Measurements from ENCODE around the gene INPP5B. TPM values are rescaled to one million over a fixed set of nuclear protein-coding genes. Genes with fewer than 3 reads are reported as not detected.
A peak's percentile ranks its signal among the peaks of the same experiment; 100 is the strongest.

The INPP5B gene
- total RNA-seq, 1 experiment from 2014 or later: 18.8 TPM

DNA sequence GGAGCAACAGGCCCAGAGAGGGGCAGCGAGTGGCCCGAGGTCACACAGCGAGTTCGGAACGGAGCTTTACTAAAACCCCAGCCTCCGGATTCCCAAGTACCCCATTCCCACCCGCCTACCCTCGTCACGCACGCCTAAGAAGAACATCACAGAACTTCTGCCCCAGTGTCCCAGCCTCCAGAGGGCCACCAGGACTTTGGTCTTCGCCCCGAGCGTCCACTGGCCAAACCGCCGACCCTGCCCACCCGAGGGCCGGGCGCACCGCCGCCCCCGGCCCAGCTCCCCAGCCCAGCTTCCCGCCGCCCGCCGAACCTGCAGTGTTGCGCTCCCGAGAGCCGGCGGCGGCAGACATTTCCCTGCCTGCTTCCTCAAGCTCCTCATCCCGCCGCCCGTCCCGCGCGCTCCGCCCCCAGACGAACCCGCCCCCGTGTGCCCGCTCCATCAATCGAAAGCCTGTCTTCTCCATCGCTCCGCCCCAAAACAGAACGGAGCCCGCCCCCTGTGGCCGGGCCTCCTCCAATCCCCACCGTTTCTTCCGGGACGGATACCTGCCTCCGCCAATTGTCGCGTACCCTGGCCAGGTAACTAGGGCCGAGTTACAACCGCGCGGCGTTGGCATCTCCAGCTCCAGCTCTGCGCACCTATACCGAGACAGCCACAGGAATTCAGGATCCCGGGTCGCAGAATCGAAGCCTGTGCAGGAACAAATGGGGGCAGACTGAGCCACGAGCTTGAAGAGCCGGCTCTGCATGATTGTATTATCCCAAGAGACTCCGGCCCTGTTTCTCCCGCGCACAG is 15.3 kb downstream of the INPP5B start:
- Mint-ChIP-seq H3K9me3 (ENCODE audit: unreplicated experiment) (no peaks in the 10 kb centered on the region), H3K4me3 (ENCODE audit: unreplicated experiment) (peak overlapping the region; percentile 86), H3K36me3 (ENCODE audit: insufficient read depth, unreplicated experiment) (peaks cover 19% of the 10 kb centered on the region), H3K27ac (ENCODE audit: unreplicated experiment) (peak overlapping the region; percentile 74), H3K27me3 (ENCODE audit: insufficient read depth, unreplicated experiment) (no peaks in the 10 kb centered on the region), H3K4me1 (ENCODE audit: low read depth, unreplicated experiment) (no peaks in the 10 kb centered on the region)
- Histone ChIP-seq H3K4me3 (ENCODE audit: low read depth, low read length) (peak overlapping the region; percentile 70), H3K27me3 (replicated peaks; ENCODE audit: control insufficient read depth, insufficient read depth, low read length) (no peaks in the 10 kb centered on the region), H3K4me1 (no peaks in the 10 kb centered on the region; the same call in 1 of the 2 replicates), H3K9me3 (no peaks in the 10 kb centered on the region), H3K36me3 (ENCODE audit: control insufficient read depth, insufficient read depth, low read length) (no peaks in the 10 kb centered on the region)
- TF ChIP-seq, protein P1, sequence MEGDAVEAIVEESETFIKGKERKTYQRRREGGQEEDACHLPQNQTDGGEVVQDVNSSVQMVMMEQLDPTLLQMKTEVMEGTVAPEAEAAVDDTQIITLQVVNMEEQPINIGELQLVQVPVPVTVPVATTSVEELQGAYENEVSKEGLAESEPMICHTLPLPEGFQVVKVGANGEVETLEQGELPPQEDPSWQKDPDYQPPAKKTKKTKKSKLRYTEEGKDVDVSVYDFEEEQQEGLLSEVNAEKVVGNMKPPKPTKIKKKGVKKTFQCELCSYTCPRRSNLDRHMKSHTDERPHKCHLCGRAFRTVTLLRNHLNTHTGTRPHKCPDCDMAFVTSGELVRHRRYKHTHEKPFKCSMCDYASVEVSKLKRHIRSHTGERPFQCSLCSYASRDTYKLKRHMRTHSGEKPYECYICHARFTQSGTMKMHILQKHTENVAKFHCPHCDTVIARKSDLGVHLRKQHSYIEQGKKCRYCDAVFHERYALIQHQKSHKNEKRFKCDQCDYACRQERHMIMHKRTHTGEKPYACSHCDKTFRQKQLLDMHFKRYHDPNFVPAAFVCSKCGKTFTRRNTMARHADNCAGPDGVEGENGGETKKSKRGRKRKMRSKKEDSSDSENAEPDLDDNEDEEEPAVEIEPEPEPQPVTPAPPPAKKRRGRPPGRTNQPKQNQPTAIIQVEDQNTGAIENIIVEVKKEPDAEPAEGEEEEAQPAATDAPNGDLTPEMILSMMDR (IDR thresholded peaks at IDR 0.05; ENCODE audit: insufficient read depth in 1 of 2, low read depth in 1 of 2, low read length in 1 of 2, severe bottlenecking in 1 of 2, unreplicated experiment in 1 of 2): no peak
- BruUV-seq (replicated peaks): no TSS peak
- peak; percentile 95 to 96 for DNase-seq
- CTCF ChIA-PET: interaction anchor here (0.6 to 1.0 kb wide), 3 partner anchors 8 to 1836 kb away, joined by 3 to 4 read pairs (median 3); partner anchors contain the start of gene MTF1
- intact Hi-C loops (cut with micrococcal nuclease; ENCODE audit: unreplicated experiment): no loop called here
- POLR2A ChIA-PET: interaction anchor here (0.6 to 1.0 kb wide), 2 partner anchors 24 to 72 kb away, joined by 4 read pairs; partner anchors contain the start of gene MTF1

DNA sequence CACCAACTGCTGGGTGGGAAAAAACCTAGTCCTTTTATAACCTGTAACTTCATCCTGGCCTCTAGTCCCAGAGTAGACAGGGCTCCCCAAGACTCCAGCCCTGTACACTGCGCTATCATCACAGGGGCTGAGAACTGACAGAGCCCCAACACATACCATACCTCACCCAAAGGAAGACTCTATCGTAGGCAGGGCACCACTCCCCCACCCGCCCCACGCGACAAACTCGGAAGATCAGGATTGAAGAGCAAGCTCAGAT is 15.8 kb downstream of the INPP5B start:
- H3K9me3 Mint-ChIP-seq (ENCODE audit: unreplicated experiment): no peaks in the 10 kb centered on the region
- Histone ChIP-seq H3K4me3 (ENCODE audit: low read depth, low read length) (peak overlapping the region; percentile 70), H3K9me3 (no peaks in the 10 kb centered on the region), H3K36me3 (ENCODE audit: control insufficient read depth, insufficient read depth, low read length) (no peaks in the 10 kb centered on the region), H3K4me1 (no peaks in the 10 kb centered on the region; the same call in 1 of the 2 replicates), H3K27me3 (replicated peaks; ENCODE audit: control insufficient read depth, insufficient read depth, low read length) (no peaks in the 10 kb centered on the region)
- H3K27me3 Mint-ChIP-seq (ENCODE audit: insufficient read depth, unreplicated experiment): no peaks in the 10 kb centered on the region
- ChIA-PET CTCF (interaction anchor here (1.0 kb wide), 1 partner anchor 71 kb away, joined by 3 read pairs; the partner anchor contains the start of gene MTF1), POLR2A (interaction anchor here (1.0 kb wide), 1 partner anchor 71 kb away, joined by 4 read pairs; the partner anchor contains the start of gene MTF1)
- TF ChIP-seq, protein P1 (IDR thresholded peaks at IDR 0.05; ENCODE audit: insufficient read depth in 1 of 2, low read depth in 1 of 2, low read length in 1 of 2, severe bottlenecking in 1 of 2, unreplicated experiment in 1 of 2): no peak
- no peaks in the 10 kb centered on the region for H3K4me1 Mint-ChIP-seq (ENCODE audit: low read depth, unreplicated experiment)
- intact Hi-C loops (cut with micrococcal nuclease; ENCODE audit: unreplicated experiment): no loop called here
- TSS peak; percentile 69 for BruUV-seq (replicated peaks)
- DNase-seq: no peak
- peak overlapping the region; percentile 74 for H3K27ac Mint-ChIP-seq (ENCODE audit: unreplicated experiment)
- H3K36me3 Mint-ChIP-seq (ENCODE audit: insufficient read depth, unreplicated experiment): peaks cover 19% of the 10 kb centered on the region
- peak overlapping the region; percentile 86 for H3K4me3 Mint-ChIP-seq (ENCODE audit: unreplicated experiment)

DNA sequence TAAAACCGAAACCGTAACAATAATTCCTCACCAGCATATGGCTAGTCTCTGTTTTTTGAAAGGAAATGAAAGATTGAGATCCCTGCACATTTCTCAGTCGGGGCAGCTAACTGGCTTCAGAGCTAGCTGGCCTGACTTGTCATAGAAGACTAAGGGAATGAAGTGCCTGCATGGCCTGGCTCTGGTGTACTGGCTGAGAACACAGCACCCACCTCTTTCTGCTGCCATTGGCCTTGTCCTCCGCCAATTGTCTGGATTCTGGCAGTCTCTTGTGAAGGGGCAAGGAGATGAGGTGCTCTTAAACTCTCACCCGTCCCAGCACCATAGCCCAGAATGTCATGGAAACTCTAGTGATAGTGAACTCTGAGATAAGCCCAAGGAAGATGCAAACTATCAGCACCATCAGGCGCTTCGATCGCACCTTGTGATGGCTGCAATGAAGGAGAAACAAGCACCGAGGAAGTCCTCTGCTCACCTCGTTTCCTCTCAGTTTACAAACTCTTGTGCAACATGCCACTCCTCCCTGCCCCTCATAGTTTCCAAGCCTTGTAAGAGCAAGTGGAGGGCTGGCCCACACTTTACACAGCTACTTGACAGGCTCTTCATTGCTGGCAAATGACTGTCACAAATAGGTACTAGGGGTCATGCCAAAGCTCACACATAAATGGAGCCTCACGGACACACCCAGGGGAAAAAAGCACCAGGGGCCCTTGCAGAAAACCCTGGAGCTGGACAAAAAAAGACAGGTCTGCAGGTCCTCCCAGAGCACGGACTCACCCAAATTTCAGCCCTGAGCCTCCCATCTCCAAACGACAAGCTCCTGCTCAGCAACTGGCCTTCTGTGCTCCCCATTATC is 16.4 kb downstream of the INPP5B start:
- intact Hi-C loops (cut with micrococcal nuclease; ENCODE audit: unreplicated experiment): no loop called here

More for the DNA sequence above, 16.4 kb downstream of the INPP5B start:
- CTCF ChIA-PET: no interaction called here
- Histone ChIP-seq H3K27me3 (replicated peaks; ENCODE audit: control insufficient read depth, insufficient read depth, low read length) (no peaks in the 10 kb centered on the region), H3K4me1 (no peaks in the 10 kb centered on the region; the same call in 1 of the 2 replicates), H3K4me3 (ENCODE audit: low read depth, low read length) (peak overlapping the region; percentile 70), H3K36me3 (ENCODE audit: control insufficient read depth, insufficient read depth, low read length) (no peaks in the 10 kb centered on the region), H3K9me3 (no peaks in the 10 kb centered on the region)
- Mint-ChIP-seq H3K4me1 (ENCODE audit: low read depth, unreplicated experiment) (no peaks in the 10 kb centered on the region), H3K4me3 (ENCODE audit: unreplicated experiment) (peak overlapping the region; percentile 86), H3K27ac (ENCODE audit: unreplicated experiment) (peak overlapping the region; percentile 74), H3K27me3 (ENCODE audit: insufficient read depth, unreplicated experiment) (no peaks in the 10 kb centered on the region), H3K36me3 (ENCODE audit: insufficient read depth, unreplicated experiment) (peaks cover 19% of the 10 kb centered on the region), H3K9me3 (ENCODE audit: unreplicated experiment) (no peaks in the 10 kb centered on the region)
- BruUV-seq (replicated peaks): no TSS peak
- DNase-seq: no peak
- TF ChIP-seq, protein P1 (IDR thresholded peaks at IDR 0.05; ENCODE audit: insufficient read depth in 1 of 2, low read depth in 1 of 2, low read length in 1 of 2, severe bottlenecking in 1 of 2, unreplicated experiment in 1 of 2): no peak
- POLR2A ChIA-PET: interaction anchor here (1.0 kb wide), 1 partner anchor 71 kb away, joined by 4 read pairs; the partner anchor contains the start of gene MTF1
